ENCODE measurements around the gene PNMA6E.

DNA sequence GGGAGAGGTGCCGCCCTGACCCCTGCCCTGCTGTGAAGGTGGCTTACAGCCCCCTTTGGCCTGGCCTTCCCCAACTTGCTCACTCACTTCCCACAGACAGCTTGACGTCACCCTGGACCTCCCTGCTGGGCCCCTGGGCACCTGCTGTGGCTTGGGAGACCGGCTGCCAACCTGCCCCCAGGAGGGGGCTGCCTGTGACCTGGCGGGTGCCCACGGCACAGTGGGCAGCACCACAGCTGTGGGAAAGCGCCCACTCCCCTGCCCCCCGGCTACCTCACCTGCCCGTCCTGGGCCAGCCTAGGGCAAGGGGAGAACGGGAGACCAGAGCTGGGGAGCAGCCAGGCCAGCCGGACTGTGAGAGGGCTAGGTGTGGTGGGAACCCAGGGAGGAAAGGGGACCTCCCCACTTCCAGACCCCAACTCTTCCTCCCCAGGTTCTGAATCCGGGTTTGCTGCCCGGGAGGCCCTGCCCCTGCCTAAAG lies 7.8 kb upstream of the PNMA6E start:
- no peak for TF ChIP-seq RBM39 (IDR thresholded peaks at IDR 0.05; ENCODE audit: low read depth, low read length, poor library complexity, severe bottlenecking)
- TF ChIP-seq NKX3-1 (CRISPR knock-in tag; IDR thresholded peaks at IDR 0.05): no peak

Data from HepG2 (cell line).